ENCODE measurements around the gene NAT14. TPM values are rescaled to one million over a fixed set of nuclear protein-coding genes. Genes with fewer than 3 reads are reported as not detected.
A peak's percentile ranks its signal among the peaks of the same experiment; 100 is the strongest.

Gene NAT14
- total and polyA plus RNA-seq, 2 donors (not counting 3 experiments of a cell fraction or from before 2014, with no cell fraction given), result 39.1 to 44.7 TPM

- intact Hi-C loops (cut with micrococcal nuclease), result loop anchor here (2.0 kb wide), 1 partner anchor 20 kb away; no protein-coding TSS in a partner anchor
- H3K36me3 ChIP-seq (ENCODE audit: control insufficient read depth in 2 of 2, extremely low read depth in 1 of 2, insufficient read depth in 2 of 2, low read length in 2 of 2), result peaks cover 0 to 3% of the 10 kb centered on the region in 2 experiments
- H3K9ac ChIP-seq (replicated peaks; ENCODE audit: extremely low read depth, insufficient read depth, low read length), result peak overlapping the region; percentile 29
- peaks cover 2% of the 10 kb centered on the region for H3K79me2 ChIP-seq (ENCODE audit: control insufficient read depth, insufficient read depth, low read length)
- no peaks in the 10 kb centered on the region for H3K9me1 ChIP-seq (replicated peaks; ENCODE audit: control insufficient read depth, extremely low read depth, insufficient read depth, low read length)
- ChIA-PET POLR2A (interaction anchor here (1.3 to 2.2 kb wide), 2 partner anchors 10 to 25 kb away, joined by 6 to 13 read pairs; partner anchors contain the start of genes ISOC2 and ZNF628), CTCF (interaction anchor here (0.7 to 6.1 kb wide), 16 partner anchors 9 to 345 kb away, joined by 3 to 91 read pairs (median 4); partner anchors contain the start of genes ISOC2, U2AF2, ZNF524 and ZNF628)
- no peaks in the 10 kb centered on the region for H3K9me3 ChIP-seq (replicated peaks; ENCODE audit: control insufficient read depth, insufficient read depth, low read length)
- TSS peak; percentile 57 for BruUV-seq (replicated peaks)
- peak overlapping the region; percentile 71 for H3K4me2 ChIP-seq (ENCODE audit: insufficient read depth, low read length)
- dilution Hi-C loops (cut with MboI; ENCODE audit: extremely low pct_ligation_motif_present, low sequenced_read_pairs), result no loop called here
- no peak for FAIRE-seq
- H4K20me1 ChIP-seq (replicated peaks; ENCODE audit: control insufficient read depth, extremely low read depth, insufficient read depth, low read length), result no peaks in the 10 kb centered on the region
- no peaks in the 10 kb centered on the region for H3K27me3 ChIP-seq (ENCODE audit: control insufficient read depth in 2 of 2, insufficient read depth in 2 of 2, low read length in 2 of 2)
- DNase-seq (ENCODE audit: low read depth, low spot score), result peak; percentile 29
- peaks cover 34% of the 10 kb centered on the region for H3K4me1 ChIP-seq (ENCODE audit: control insufficient read depth, extremely low read depth, insufficient read depth, low read length)
- TF ChIP-seq CTCF (IDR thresholded peaks at IDR 0.05; ENCODE audit: extremely low read depth in 1 of 2, insufficient read depth in 1 of 2, low read depth in 1 of 2, low read length in 2 of 2), result peak; percentile 6 to 47
- no peak for TF ChIP-seq GATA2 (IDR thresholded peaks at IDR 0.05; ENCODE audit: insufficient read depth, insufficient read length, low read depth, low read length)
- no peak overlapping the region for H2AFZ ChIP-seq (ENCODE audit: low read depth, low read length)
- H3K27ac ChIP-seq (ENCODE audit: insufficient read depth, low read depth, low read length), result peak overlapping the region; percentile 92
- peak overlapping the region in 1 of 3 experiments; percentile 7 for H3K4me3 ChIP-seq (replicated peaks in 1 of 3; ENCODE audit: insufficient read depth in 1 of 3, low read depth in 1 of 3, low read length in 3 of 3)
Measured at GRCh38 chr19:55486043-55486970, 1.3 kb downstream of the NAT14 start.
